T-helper 9 cell (primary cell): Measurements from ENCODE around the gene FAM50A.

ENCODE experiments used
- DNase-seq: peaks from one replicate; pipeline ENCODE4 v3.0.0-alpha.2; 2020

Gene FAM50A

GRCh38 chrX:154413142-154413541 lies 30.8 kb upstream of the FAM50A start:
- no peak for DNase-seq

- no peak for DNase-seq
Observed at GRCh38 chrX:154417157-154417556, 26.8 kb upstream of the FAM50A start.

GRCh38 chrX:154419189-154419588 lies 24.8 kb upstream of the FAM50A start:
- no peak for DNase-seq

GRCh38 chrX:154419688-154420401 lies 24.1 kb upstream of the FAM50A start:
- DNase-seq, result no peak

- no peak for DNase-seq
Observed at GRCh38 chrX:154420402-154420756, 23.6 kb upstream of the FAM50A start.

GRCh38 chrX:154426916-154427770 lies 16.8 kb upstream of the FAM50A start:
- no peak for DNase-seq

- peak; percentile 76 for DNase-seq
Observed at GRCh38 chrX:154428176-154429171, 15.5 kb upstream of the FAM50A start, which contains the start of gene ATP6AP1. ATP6AP1 (plus strand) TSS chrX:154428677; CDS start chrX:154428693, 16 bp downstream.

GRCh38 chrX:154429711-154430110 lies 14.2 kb upstream of the FAM50A start:
- DNase-seq, result no peak

GRCh38 chrX:154430479-154430878 lies 13.5 kb upstream of the FAM50A start:
- no peak for DNase-seq

- DNase-seq, result no peak
Observed at GRCh38 chrX:154430916-154431315, 13.0 kb upstream of the FAM50A start.

- no peak for DNase-seq
Observed at GRCh38 chrX:154431341-154431740, 12.6 kb upstream of the FAM50A start.

GRCh38 chrX:154432210-154432609 lies 11.7 kb upstream of the FAM50A start:
- DNase-seq, result no peak

GRCh38 chrX:154433605-154434004 lies 10.3 kb upstream of the FAM50A start:
- DNase-seq, result no peak

GRCh38 chrX:154434394-154435168 lies 9.4 kb upstream of the FAM50A start:
- no peak for DNase-seq

- DNase-seq, result no peak
Observed at GRCh38 chrX:154435171-154435733, 8.7 kb upstream of the FAM50A start.

GRCh38 chrX:154436374-154436982 lies 7.5 kb upstream of the FAM50A start:
- DNase-seq, result peak; percentile 40

- peak; percentile 59 for DNase-seq
Observed at GRCh38 chrX:154436983-154437752, 6.8 kb upstream of the FAM50A start, which contains the start of gene GDI1. GDI1 (plus strand) TSS chrX:154437154; CDS start chrX:154437255, 101 bp downstream.

GRCh38 chrX:154437971-154438893 lies 5.7 kb upstream of the FAM50A start:
- DNase-seq, result no peak

- no peak for DNase-seq
Observed at GRCh38 chrX:154439841-154440240, 4.1 kb upstream of the FAM50A start.
